AG04449 (cell line): ENCODE data around the gene RHBG.
"Not testable (repeated sequence)": the region's sequence is repeated elsewhere in the genome, so short reads cannot be mapped to it uniquely, and the experiment has no call there.

Source experiments
- CTCF ChIA-PET: fragments of 350-600 bp; formaldehyde crosslinking; extraction: SDS; loops from one replicate; lab custom pipeline; 2021; ENCODE audit warnings: antibody characterized with exemption; lab: Yijun Ruan, JAX
- POLR2A ChIA-PET: fragments of 400-600, 350-600 bp; formaldehyde crosslinking; extraction: SDS; loops from one replicate; lab custom pipeline; 2020; ENCODE audit warnings: antibody characterized with exemption, inconsistent platforms; lab: Yijun Ruan, JAX
- DNase-seq: peaks from one replicate; pipeline ENCODE4 v3.0.0-alpha.2; 2010; ENCODE audit warnings: low read depth, low spot score
- H3K4me3 ChIP-seq: 2 replicates; pipeline ENCODE4 v1.5.1; 2011; ENCODE audit warnings: low read depth, mild to moderate bottlenecking, control low read depth, low read length
- TF ChIP-seq, protein P1 (sequence below): IDR thresholded peaks from one replicate; pipeline ENCODE4 v1.5.1; 2011; ENCODE audit warnings: mild to moderate bottlenecking, moderate library complexity, low read length, control low read depth, inconsistent platforms; ENCODE audit not compliant: insufficient read depth; ENCODE audit errors: missing control alignments

The RHBG gene

GRCh38 chr1:156367383-156368156, 1.4 kb upstream of the RHBG start:
- ChIA-PET POLR2A (no interaction called here), CTCF (interaction anchor here (1.0 to 7.2 kb wide), 3 partner anchors 8 to 78 kb away, joined by 4 to 56 read pairs (median 19); no protein-coding TSS in a partner anchor)
- no peak overlapping the region for H3K4me3 ChIP-seq
- no peak for DNase-seq
- TF ChIP-seq, protein P1, sequence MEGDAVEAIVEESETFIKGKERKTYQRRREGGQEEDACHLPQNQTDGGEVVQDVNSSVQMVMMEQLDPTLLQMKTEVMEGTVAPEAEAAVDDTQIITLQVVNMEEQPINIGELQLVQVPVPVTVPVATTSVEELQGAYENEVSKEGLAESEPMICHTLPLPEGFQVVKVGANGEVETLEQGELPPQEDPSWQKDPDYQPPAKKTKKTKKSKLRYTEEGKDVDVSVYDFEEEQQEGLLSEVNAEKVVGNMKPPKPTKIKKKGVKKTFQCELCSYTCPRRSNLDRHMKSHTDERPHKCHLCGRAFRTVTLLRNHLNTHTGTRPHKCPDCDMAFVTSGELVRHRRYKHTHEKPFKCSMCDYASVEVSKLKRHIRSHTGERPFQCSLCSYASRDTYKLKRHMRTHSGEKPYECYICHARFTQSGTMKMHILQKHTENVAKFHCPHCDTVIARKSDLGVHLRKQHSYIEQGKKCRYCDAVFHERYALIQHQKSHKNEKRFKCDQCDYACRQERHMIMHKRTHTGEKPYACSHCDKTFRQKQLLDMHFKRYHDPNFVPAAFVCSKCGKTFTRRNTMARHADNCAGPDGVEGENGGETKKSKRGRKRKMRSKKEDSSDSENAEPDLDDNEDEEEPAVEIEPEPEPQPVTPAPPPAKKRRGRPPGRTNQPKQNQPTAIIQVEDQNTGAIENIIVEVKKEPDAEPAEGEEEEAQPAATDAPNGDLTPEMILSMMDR, result no peak

- TF ChIP-seq, protein P1, result no peak
- no peak for DNase-seq
- no peak overlapping the region for H3K4me3 ChIP-seq
- POLR2A ChIA-PET, result no interaction called here
- CTCF ChIA-PET, result interaction anchor here (7.2 to 11.8 kb wide), 2 partner anchors 8 to 17 kb away, joined by 56 to 186 read pairs; no protein-coding TSS in a partner anchor
Measured at GRCh38 chr1:156368157-156368658, 803 bp upstream of the RHBG start.

DNA sequence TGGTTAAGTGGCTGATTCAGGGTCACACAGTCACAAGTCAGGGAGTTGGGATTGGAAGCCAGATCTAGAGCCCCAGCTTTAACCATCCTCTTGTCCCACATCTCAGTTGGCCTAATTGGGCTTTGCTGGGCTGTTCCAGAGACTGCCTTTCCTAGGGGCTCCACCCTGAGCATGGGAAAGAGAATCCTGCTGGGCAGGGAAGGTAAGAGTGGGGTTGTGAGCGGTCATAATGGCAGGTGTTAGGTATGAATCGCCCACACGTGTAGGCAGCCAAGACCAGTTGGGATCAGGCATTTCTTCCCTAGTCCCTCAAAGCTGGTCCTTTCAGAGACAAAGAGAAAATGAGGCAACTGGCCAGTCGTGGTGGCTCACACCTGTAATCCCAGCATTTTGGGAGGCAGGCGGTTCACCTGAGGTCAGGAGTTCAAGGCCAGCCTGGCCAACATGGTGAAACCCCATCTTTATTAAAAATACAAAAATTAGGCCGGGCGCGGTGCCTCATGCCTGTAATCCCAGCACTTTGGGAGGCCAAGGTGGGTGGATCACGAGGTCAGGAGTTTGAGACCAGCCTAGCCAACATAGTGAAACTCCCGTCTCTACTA, 775 bp downstream of the RHBG start:
- H3K4me3 ChIP-seq, POLR2A ChIA-PET: not testable (repeated sequence)
- CTCF ChIA-PET, result interaction anchor here (1.3 to 11.8 kb wide), 4 partner anchors 10 to 76 kb away, joined by 3 to 186 read pairs (median 31); no protein-coding TSS in a partner anchor

GRCh38 chr1:156371553-156372264, 2.7 kb downstream of the RHBG start:
- TF ChIP-seq, protein P1, result no peak
- CTCF ChIA-PET, result interaction anchor here (1.1 to 11.8 kb wide), 4 partner anchors 9 to 74 kb away, joined by 3 to 186 read pairs (median 36); no protein-coding TSS in a partner anchor
- no peak overlapping the region for H3K4me3 ChIP-seq
- no peak for DNase-seq
- POLR2A ChIA-PET, result no interaction called here

More for the DNA sequence above, 775 bp downstream of the RHBG start:
- DNase-seq, result not testable (repeated sequence)

DNA sequence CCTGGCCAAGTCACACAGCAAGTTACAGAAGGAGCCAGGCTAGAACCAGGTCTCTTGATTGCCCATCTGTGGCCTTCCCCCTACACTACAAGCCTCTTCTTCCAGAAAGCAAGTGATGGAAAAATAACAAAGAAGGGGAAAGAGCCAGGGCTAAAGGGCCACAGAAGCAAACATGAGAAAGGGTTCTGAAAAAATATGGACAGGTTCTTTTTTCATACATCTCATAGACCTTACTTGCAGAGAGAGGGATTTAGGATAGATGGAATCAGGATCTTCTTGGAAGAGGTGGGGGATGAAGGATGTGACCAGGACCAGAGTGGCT, 3.2 kb downstream of the RHBG start:
- ChIA-PET POLR2A (no interaction called here), CTCF (interaction anchor here (1.1 to 11.8 kb wide), 4 partner anchors 9 to 74 kb away, joined by 3 to 186 read pairs (median 36); no protein-coding TSS in a partner anchor)
- DNase-seq, result no peak
- H3K4me3 ChIP-seq, result no peak overlapping the region
- TF ChIP-seq, protein P1, result no peak

DNA sequence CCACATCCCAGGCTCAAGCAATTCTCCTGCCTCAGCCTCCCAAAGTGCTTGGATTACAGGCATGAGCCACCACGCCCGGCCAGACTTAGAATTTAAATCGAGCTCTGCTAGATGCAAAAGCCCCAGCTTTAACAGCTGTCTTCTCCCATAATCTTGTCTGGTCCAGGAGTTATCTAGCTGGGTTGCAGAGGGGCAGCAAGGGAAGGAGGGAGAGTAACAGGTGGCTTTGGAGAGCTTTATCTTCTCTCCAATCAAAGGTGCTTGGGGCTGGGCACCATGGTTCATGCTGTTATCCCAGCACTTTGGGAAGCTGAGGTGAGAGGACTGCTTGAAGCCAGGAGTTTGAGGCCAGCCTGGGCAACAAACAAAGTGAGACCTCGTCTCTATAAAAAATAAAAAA, 3.9 kb downstream of the RHBG start:
- POLR2A ChIA-PET, result no interaction called here
- CTCF ChIA-PET, result interaction anchor here (1.0 to 11.8 kb wide), 4 partner anchors 10 to 73 kb away, joined by 3 to 186 read pairs (median 31); no protein-coding TSS in a partner anchor
- TF ChIP-seq, protein P1, result no peak
- no peak for DNase-seq
- H3K4me3 ChIP-seq, result no peak overlapping the region
